IPS-18c (cell line): ENCODE data around the gene HMGCLL1.

ENCODE experiments used
- H3K4me3 ChIP-seq: 2 replicates; pipeline ENCODE4 v1.7.0; 2013; ENCODE audit warnings: low read depth, mild to moderate bottlenecking, low read length, moderate library complexity; ENCODE audit not compliant: insufficient read depth
- H3K9me3 ChIP-seq: one replicate; pipeline ENCODE4 v1.6.1; 2013; ENCODE audit warnings: mild to moderate bottlenecking, low read length, moderate library complexity; ENCODE audit not compliant: control insufficient read depth, insufficient read depth

The HMGCLL1 gene

DNA sequence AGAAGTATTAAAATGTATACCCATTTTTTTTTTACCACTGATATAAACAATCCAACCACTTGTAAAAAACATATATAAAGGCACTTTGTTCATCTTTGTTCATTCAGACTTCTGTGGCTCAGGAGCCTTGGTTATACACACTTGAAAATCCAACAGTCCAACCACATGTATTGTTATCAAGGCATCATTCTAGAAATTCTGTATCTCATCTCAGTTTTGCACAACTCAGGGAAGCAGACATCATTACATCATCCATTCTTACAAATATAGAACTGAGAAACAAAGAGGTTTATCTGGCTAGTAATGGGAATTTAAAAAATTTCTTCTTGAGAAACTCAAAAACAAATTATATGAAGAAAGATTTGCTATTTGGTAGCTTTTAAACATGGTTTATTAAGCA, 88.1 kb downstream of the HMGCLL1 start:
- H3K9me3 ChIP-seq, result no peaks in the 10 kb centered on the region
- no peak overlapping the region for H3K4me3 ChIP-seq

DNA sequence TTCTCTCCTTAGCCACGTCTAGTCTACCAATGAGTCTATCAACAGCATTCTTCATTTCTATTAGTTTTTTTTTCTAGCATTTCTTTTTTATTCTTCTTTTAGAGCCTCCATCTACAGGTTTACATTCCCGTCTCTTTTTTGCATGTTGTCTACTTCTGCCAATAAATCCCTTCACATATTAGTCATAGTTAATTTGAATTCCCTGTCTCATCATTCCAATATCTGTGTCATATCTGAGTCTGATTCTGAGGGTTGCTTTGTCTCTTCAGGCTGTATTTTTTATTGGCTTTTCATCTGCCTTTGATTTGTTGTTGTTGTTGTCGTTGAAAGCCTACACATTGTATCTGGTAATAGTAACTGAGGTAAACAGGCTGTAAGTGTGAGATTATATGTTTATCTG, 104.6 kb downstream of the HMGCLL1 start:
- Histone ChIP-seq H3K9me3 (no peaks in the 10 kb centered on the region), H3K4me3 (no peak overlapping the region)

DNA sequence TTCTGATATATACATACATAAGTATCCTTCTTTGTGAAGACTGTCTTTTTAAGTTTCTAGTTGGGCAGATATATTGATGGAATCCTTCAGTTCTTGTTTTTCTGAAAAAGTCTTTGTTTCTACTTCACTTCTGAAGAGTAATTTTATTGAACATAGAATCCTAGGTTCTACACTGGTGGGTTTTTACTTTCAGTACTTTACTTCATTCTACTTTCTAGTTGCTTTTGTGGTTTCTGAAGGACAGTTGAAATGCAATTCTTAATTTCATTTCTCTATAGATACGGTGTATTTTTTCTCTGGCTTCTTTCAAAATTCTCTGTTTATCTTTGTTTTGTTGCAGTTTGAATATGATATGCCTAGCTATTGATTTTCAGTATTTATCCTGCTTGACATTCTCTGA, 105.3 kb downstream of the HMGCLL1 start:
- Histone ChIP-seq H3K4me3 (no peak overlapping the region), H3K9me3 (no peaks in the 10 kb centered on the region)

DNA sequence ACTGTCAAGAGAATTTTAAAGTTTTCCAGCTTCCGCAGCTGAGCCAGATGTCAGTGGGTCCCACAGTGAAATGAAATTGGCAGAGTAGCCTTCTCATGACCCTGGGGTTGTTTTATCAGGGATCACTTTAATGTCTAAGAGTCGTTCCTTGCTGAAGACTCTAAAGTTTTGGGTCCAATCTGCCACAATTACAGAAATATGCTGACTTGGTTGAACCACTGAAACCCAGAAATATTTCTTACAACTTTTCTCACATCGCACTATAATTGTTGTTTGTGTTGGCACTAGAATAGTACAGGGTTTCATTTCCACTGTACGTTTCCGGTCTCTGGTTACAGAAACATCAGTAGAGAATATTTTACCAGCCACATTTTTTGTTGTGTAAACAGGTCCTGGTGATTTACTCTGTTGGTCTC, 109.0 kb downstream of the HMGCLL1 start:
- Histone ChIP-seq H3K4me3 (no peak overlapping the region), H3K9me3 (no peaks in the 10 kb centered on the region)

DNA sequence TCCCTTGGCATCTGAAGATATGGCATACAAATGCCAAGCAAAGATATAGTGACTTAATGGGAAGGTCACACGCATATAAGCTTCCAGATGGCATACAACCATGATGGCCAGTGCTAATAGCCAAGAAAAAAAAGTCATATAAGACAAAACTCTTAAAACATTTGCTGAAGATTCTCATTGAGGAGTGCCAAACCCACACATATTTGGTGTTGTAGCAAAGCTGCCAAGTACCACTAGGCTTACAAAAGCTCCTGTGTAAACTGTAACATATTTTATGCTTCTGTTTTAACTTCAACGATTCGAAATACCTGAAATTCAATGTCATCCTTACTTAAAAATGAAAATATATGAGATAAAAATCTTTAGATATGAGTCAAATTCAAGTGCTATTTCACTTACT, 123.0 kb downstream of the HMGCLL1 start:
- H3K9me3 ChIP-seq, result no peaks in the 10 kb centered on the region
- H3K4me3 ChIP-seq, result no peak overlapping the region

DNA sequence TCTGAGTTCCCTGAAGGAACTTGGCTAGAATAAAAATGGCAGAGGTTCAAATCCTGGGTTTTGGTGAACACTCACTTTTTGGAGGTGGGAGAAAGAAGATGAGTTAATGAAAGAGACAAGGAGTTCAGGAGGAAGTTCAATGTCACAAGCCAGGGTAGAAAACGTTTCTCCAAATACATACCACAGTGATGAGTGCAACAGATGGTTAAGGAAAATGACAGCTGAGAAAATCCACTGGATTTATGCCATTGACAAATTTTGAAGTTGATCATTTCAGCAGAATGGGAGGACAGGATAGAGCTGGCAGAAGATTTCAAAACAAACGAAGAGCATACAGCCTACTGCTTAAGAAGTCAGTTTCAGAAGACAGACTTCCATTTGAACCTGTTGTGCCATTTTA, 129.0 kb downstream of the HMGCLL1 start:
- Histone ChIP-seq H3K4me3 (no peak overlapping the region), H3K9me3 (no peaks in the 10 kb centered on the region)

DNA sequence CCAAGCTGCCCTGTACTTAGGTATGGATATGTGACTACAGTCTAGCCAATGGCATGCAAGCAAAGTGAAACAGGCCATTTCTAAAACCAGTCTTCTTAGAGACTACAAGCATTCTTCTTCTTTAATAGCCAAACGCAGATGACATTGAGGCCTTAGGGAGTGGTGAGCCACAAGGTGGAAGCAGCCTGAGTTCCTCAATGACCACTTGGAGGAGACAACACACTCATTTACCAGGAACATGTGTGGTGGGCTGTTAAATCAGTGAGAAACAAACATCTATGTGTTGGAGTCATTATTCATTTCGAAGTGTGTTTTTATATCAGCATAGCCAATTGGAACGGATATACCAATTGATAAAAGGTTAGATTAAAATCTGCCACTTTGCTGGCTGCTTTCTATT, 129.8 kb downstream of the HMGCLL1 start:
- Histone ChIP-seq H3K9me3 (no peaks in the 10 kb centered on the region), H3K4me3 (no peak overlapping the region)

DNA sequence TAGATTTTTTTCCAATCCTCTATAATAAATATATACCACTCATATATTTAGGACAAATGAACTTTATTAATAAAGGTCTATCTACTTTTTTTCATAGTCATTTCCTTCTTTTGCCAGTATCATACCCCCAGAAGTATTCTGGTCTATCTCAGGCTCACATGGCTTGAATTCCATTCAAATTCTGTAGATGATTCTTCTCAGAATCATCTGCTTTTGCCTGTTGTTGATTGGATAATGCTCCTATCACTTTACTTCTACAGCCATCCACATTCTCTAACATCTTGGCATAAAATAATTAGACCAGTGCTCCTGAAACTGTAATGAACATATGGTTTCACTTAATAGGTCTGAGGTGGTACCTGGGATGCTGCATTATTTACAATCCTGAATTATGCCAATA, 130.5 kb downstream of the HMGCLL1 start:
- no peaks in the 10 kb centered on the region for H3K9me3 ChIP-seq
- no peak overlapping the region for H3K4me3 ChIP-seq

DNA sequence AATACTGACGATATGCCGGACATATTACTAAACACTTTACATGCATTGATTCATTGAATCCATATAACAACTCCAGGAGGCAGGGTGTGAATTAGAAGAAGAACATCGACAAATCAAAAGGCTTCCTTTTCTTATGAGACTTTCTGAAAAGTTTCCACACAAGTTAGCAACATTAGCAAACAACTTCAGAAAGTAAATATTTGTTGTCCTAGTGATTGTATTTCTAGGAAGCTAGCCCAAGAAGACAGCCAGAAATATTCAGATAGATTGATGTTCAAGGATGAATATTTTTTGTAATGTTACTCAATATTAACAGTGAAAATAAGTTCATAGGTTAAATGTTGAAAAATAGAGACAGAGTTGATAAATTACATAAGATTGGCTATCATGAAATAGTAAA, 131.1 kb downstream of the HMGCLL1 start:
- no peaks in the 10 kb centered on the region for H3K9me3 ChIP-seq
- no peak overlapping the region for H3K4me3 ChIP-seq

DNA sequence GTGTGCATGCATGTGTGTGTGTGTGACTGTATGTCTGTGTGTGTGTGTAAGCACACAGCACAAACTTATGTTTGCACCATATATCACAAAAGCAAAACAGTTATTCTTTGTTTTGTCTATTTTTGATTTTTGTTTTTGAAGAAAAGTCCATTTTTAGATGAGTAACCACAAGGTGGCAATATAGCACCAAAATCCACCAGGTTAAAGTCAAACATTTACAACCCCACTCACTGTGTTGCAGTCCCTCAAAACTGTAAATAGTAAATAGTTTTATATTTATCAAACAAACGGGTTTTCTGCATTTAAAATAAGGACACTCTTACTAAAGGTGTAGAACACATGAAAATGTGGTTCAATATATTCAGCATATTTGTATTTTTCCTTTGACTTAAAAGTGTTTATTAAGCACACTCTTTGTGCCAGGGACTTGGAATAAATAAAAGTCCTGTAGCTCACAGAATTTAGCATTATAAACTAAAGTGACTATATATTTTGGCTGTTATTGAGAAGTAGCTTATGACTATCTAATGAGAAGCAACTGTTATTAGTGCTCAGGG, 133.3 kb downstream of the HMGCLL1 start:
- no peaks in the 10 kb centered on the region for H3K9me3 ChIP-seq

DNA sequence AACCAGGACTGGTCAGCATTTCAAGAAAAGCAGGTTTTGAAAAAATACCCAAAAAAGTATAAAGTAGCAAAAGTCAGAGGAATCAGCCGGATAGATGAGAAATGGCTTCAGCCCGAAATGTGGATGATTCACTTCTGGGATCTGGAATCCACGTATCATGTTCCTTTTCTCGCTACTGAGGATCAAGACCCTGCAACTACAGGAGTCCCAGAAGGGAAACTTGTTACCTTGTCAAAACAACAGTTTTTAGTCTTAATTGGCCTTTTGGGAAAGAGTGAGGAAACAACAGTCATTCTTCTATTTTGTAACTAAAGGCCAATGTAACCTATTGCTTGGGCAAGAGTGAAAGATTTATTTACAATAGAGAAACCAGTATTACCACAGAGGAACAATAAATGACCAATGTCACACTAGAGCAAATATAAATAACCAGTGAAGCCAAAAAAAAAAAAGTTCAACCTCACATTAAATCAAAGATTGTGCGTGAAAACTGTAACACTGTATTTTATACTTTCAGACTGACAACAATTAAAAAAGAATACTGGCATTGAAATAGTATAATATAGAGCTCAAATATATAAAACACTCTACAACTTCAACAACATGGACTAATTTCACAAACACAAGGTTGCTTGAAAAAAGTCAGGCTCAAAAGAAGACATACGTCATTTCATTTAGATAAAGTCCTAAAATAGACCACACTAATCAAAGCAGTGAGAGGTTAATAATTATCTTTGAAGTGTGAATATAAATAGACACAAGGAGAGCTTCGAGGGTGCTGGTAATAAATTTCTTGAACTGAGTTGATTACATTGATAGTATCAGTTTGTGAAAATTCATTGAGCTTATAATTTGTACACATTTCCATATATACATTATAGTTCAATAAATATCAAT, 135.5 kb downstream of the HMGCLL1 start:
- Histone ChIP-seq H3K4me3 (no peak overlapping the region), H3K9me3 (no peaks in the 10 kb centered on the region)

More for the DNA sequence above, 133.3 kb downstream of the HMGCLL1 start:
- no peak overlapping the region for H3K4me3 ChIP-seq

DNA sequence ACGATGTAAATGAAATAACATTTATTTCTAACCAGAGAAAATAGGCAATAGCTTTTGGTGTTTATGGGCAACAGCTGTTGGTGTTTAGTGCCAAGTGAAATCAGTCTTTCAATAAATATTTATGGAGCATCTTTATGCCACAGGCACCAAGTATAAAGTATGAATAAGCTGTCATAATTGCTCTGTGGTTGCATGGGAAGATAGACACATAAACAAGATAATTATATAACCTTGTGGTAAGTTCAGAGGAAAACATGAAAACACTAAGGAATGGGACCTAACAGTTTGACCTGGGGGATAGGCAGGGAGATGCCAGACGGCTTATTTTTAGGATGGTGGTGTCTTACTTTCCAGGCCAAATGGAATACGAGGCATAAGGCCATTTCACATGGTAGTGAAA, 140.8 kb downstream of the HMGCLL1 start:
- no peaks in the 10 kb centered on the region for H3K9me3 ChIP-seq
- no peak overlapping the region for H3K4me3 ChIP-seq

DNA sequence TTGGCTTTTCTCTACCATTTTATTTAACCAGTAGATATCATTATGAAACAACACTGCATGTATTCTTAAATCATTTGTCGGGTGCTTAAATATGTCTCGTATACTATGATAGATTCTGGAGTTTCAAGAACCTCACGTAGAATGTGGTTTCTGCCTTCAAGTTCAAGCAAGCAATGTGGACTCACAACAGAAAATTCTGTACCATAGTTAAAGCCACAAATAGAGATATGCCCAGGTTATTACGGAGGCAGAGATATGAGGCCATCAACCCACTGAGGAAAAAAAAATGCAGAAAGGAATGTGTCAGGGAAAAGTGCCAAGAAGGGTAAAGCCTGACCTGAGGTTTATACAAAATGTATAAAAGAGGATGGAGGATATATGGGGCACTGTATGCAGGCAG, 141.9 kb downstream of the HMGCLL1 start:
- Histone ChIP-seq H3K4me3 (no peak overlapping the region), H3K9me3 (no peaks in the 10 kb centered on the region)

DNA sequence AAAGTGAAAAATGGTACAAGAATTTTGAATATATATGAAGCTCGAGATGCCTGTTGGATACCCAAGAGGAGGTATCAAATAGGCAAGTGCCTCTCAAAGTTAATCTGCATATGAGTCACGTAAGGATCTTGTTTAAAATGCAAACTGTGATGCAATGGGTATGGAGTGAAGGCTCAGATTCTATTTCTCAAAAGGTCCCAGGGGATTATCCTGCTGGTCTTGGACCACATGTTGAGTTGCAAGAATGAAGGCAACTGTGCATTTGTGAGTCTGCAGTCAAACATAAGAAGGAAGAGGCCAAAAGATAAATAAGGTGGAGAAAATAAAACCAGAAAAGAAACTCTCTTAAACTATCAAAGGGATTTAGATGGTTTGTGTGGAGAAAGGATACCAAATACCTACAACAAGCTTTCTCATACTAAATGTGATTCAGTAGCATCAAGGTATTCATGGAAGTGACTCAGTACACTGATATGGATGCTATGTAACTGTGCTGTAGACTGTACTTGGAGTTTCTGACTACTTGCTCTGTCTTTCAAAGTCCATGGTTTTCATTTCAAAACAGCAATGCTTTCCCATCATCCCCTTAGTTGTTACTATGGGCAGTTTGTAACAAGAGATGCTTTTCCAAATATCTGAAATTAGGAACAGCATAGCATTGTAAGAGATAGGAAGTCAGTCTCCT, 145.4 kb downstream of the HMGCLL1 start:
- H3K4me3 ChIP-seq, result no peak overlapping the region
- no peaks in the 10 kb centered on the region for H3K9me3 ChIP-seq

DNA sequence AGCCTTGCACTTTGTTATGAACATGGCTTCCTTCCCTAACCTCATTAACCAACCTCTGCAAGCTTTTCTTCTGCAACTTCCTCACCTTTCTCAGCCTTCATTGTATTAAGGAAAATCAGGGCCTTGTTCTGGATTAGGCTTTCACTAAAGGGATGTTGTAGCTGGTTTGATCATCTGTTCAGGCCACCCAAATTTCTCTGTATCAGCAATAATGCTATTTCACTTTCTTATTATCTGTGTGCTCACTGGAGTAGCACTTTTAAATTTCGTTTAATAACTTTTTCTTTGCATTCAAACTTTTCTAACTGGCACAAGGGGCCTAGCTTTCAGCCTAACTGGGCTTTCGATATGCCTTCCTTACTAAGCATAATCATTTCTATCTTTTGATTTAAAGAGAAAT, 155.1 kb downstream of the HMGCLL1 start:
- Histone ChIP-seq H3K4me3 (no peak overlapping the region), H3K9me3 (no peaks in the 10 kb centered on the region)

DNA sequence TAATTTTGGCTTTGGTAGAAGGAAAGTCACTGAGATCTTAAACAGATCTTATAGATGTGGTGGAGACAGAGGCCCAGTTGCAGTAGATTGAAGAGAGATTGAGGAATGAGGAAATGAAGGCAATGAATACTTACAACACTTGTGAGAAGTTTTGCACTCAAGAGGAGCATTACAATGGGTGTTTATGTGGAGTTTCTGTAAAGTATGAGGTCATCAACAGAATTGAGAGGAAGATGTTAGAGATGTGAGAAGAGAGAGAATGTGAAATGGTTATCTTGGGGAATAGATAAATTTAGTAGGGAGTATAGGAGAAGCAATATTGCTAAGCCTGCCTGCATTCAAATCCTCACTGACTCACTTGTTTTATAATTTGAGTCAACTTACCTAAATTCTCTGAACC, 168.3 kb downstream of the HMGCLL1 start:
- H3K9me3 ChIP-seq, result no peaks in the 10 kb centered on the region
- no peak overlapping the region for H3K4me3 ChIP-seq

DNA sequence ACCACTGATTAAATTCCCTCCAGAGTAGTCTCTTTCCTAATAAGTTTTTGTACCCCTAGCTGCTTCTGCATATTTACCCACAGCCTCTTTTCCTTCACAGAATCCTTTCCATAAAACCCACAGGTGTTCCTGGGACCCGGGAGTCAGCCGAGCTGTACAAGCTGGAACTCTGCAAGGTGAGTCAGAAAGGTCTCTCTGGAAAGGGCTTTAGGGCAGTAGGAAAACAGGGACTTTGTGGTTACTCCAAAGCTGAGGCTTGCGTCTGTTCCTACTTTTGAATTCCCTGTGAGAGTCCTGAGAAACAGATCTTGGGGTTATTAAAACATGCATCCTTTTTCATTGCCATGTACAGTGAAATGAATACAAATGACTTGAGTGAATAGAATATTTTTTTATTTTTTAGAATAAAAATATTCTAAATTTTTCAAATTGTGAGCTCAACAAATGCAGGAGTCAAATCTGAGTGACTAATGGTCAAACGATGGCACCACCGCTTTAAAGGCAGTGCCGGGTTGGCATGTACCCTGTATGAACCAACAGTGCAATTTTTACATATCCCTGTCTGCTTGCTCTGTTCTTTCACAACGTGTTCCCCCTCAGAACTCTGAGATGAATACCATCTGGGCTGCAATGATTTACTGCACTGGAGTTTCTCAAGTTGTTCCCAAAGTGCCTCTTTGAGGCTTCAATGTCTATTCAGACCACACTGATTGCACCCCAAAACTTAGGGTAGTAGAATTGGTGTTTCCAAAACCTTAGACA, 173.3 kb downstream of the HMGCLL1 start:
- no peak overlapping the region for H3K4me3 ChIP-seq
- H3K9me3 ChIP-seq, result no peaks in the 10 kb centered on the region
